Stimulated activated CD8-positive, alpha-beta memory T cell treated with anti-CD3 and anti-CD28 coated beads, Interleukin-7, amount 100 ng/mL, for 4 hours (primary cell): ENCODE measurements around the gene ST6GALNAC4.

Experiments
- DNase-seq, 2 donors: peaks; one replicate each; pipeline ENCODE4 v3.0.0-alpha.2; 2020; ENCODE audit warnings: low read depth in 2 of 2

ST6GALNAC4 gene

DNA sequence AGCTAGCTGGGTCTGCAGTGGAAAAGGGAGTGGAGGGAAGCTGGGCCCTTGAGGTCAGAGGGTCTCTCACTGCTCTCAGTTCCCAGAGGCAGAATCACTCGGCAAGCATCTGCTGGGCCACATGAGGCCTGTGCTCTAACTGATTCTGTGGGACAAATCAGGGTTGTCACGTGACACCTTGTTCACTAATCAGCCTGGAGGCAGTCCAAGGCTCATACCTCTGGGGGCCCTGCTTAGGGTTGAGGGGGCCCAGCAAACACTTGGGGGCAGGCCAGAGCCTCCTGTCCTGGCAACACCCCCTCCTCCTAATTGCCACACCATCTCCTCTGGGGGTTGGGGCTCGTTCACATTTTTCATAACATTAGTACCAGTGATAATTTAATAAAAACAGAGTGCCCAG, 29.9 kb upstream of the ST6GALNAC4 start:
- DNase-seq, result no peak

GRCh38 chr9:127945942-127946341, 29.1 kb upstream of the ST6GALNAC4 start:
- no peak for DNase-seq

DNA sequence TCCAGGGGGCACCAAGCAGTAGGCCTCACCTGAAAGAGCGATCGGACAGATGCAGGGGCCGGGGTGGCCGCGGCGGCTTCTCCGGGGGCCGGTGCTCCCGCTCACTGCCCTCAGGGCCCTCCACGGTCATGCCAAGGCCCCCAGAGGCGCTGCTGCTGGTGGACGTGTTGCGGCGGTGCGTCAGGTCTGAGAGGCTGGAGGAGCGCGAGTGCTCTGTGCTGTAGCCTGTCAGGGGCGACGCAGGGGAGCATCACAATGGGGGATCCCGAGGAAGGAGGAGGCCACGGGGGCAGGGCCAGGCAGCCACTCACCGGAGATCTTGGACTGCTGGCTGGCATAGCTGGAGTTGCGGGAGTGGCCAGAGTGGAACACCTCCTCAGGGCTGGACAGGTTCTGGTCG, 28.5 kb upstream of the ST6GALNAC4 start:
- no peak for DNase-seq

- no peak for DNase-seq
Observed at GRCh38 chr9:127944586-127945218, 27.9 kb upstream of the ST6GALNAC4 start.

DNA sequence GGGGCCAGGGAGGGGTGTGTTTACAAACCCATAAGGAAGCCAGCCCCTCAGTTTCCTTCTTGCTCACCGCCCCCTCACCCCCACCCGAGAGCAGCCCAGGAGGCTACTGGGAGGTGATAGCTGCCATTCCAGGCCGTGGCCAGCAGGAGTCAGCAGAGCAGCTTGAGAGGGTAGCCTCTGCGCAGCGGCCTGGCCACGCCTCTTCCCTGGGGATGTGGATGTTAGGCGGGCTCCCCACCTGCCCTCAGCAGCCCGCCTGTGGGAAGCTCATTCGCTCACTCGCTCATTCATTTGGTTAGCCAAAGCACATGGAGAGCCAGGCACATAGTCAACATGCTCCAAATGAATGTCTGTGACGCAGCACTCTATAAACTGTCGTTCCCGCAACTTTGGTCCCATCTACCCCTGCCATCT, 26.9 kb upstream of the ST6GALNAC4 start:
- peak; percentile 66 to 70 for DNase-seq

- DNase-seq, result no peak
Observed at GRCh38 chr9:127943011-127943662, 26.3 kb upstream of the ST6GALNAC4 start.

- no peak for DNase-seq
Observed at GRCh38 chr9:127942216-127943010, 25.6 kb upstream of the ST6GALNAC4 start.

DNA sequence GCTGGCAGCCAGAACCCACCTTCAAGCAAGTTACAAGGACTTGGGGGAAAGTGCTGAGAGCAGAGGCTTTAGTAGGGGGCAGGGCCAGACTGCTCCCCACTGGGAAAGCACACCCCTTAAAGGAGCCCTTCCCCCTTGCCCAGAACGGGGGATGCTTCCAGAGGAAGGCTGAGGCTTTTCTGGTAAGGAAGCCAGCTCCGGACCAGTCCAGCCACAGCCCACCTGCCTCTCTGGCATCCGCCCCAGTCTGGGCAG, 25.0 kb upstream of the ST6GALNAC4 start:
- DNase-seq, result no peak

GRCh38 chr9:127941062-127941960, 24.5 kb upstream of the ST6GALNAC4 start:
- no peak for DNase-seq

DNA sequence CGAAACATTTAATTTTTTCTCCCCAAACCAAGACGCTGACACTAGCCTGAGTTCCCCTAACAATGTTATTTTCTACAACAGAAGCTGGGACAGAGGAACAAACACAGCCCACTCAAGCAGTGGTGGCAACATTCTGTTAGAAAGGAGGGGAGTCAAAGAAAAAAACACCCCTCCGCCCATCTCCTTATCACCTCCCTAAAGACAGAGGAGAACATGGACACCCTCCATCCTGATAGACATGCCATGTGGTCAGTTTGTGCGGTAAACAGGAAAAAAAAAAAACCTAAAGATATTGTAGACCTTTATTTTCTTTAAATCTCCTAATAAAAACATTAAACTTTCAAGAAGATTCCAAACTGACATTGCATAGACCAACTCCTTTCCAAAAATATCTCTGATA, 23.8 kb upstream of the ST6GALNAC4 start:
- DNase-seq, result no peak

GRCh38 chr9:127938298-127938690, 21.5 kb upstream of the ST6GALNAC4 start:
- DNase-seq, result no peak

- peak; percentile 68 to 83 for DNase-seq
Observed at GRCh38 chr9:127937388-127938297, 20.8 kb upstream of the ST6GALNAC4 start, which contains the start of gene DPM2. Gene DPM2 (minus strand): TSS chr9:127937854. CDS start chr9:127937820, 34 bp downstream.

DNA sequence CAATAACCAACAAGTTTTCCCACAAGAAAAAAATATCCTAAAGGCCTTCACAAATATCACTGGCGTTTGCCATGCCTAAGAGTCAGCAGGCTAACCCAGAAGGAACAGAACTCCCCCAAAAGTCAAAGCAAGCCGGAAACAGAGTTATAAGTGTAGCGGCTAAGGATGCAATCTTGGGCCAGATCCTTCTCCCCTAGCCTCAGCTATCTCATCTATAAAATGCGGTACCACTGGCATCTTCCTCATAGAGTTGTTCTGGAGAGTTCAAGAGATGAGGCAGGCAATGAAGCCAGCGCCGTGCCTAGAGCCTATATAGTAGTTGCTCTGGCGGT, 20.2 kb upstream of the ST6GALNAC4 start:
- no peak for DNase-seq

DNA sequence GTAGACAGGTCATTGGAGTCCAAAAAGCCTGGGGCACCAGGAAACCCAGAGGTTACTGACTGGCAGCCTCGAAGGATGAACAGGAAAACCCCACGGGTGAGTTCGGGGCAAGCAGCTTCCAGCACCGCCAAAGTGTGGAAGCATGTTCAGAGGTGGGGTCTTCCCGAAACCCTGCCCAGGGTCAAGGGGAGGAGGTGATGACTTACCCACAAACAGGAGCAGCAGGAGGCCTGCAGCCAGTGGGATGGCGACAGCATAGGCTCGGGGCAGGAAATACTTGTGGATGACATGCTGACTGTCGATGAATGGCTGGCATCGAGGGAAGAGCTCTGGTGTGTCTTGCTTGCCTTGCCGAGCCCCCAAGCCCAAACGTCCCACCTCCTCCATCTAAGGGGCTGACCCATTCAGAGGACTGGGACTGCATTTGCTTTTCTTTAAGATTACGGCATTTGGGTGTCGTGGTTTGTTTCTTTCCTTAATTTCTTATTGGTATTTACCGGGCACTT, 19.6 kb upstream of the ST6GALNAC4 start:
- no peak for DNase-seq

- DNase-seq, result peak in 1 of 2 donors; percentile 27
Observed at GRCh38 chr9:127935765-127936221, 19.0 kb upstream of the ST6GALNAC4 start.

DNA sequence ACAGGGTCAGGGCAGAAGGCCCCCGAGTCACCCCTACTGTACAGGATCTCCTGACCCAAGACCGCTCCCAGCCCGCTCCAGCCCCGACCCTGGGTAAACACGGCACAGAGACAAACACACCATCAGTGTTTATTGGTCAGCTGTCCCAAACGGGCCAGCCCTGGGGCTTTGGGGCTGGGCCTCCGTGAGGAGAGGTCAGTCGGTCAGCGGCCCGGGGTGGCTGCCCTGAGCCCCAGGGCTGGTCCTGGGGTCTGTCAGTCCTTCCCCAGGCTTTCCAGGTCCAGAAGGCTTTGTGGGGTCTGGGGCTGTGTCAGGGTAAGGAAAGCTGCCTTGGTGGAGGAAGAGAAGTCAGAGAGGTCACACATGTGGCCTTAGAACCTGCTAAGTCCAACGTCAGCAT, 18.1 kb upstream of the ST6GALNAC4 start:
- no peak for DNase-seq

GRCh38 chr9:127934248-127934647, 17.4 kb upstream of the ST6GALNAC4 start:
- no peak for DNase-seq

DNA sequence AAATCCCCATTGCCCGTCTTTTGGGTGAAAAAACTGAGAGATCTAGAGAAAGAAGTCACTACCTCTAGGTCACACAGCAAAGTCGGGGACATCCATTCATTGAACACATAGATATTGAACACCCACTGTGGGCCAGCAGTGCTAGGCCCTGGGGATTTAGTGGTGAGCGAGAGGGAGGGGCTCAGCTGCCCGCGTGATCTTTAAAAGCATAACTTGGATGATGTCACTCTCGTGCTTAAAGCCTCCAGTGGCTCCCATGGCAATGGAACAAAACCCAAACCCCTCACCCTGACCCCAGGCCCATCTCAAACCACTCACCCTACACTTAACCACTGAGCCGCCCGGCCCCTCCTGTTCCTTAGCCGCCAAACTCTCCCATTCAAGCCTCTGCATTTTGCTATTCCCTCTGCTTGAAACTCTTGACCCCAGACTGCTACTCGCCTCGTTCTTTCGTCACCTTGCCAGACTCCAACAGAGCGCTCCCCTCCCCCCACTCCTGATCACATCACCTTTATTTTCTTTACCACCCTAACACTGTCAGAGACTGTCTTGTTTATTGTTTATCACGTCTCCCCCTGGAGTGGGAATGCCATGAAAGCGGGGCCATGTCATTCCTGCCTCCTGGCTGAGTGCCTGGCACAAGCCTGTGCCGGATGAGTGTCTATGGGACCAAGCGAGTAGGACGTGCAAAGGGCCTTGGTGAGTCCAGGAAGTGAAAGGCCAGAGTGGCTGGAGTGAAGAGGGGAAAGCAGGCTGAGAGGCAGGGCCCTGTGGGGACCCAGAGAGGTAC, 14.4 kb upstream of the ST6GALNAC4 start:
- no peak for DNase-seq

- peak; percentile 26 to 60 for DNase-seq
Observed at GRCh38 chr9:127930231-127931091, 13.6 kb upstream of the ST6GALNAC4 start, which contains the start of gene PIP5KL1. Gene PIP5KL1 (minus strand): TSS chr9:127930777. CDS start chr9:127930752, 25 bp downstream.
